GM13977 (cell line): ENCODE measurements around the gene CCDC142.
"Not testable (repeated sequence)": the region's sequence is repeated elsewhere in the genome, so short reads cannot be mapped to it uniquely, and the experiment has no call there.

Experiments used
- DNase-seq: peaks from one replicate; pipeline ENCODE4 v3.0.0; 2012; ENCODE audit warnings: low spot score
- CTCF ChIP-seq: IDR thresholded peaks from 2 replicates; pipeline ENCODE4 v1.5.1; 2012; ENCODE audit warnings: mild to moderate bottlenecking, control low read depth; ENCODE audit not compliant: insufficient read depth; ENCODE audit errors: extremely low read depth, missing control alignments
- in situ Hi-C: fragments of 300-500 bp; cut with MboI; formaldehyde crosslinking; loops from one replicate; pipeline ENCODE4 v1.12.0; 2022; ENCODE audit warnings: low sequenced_read_pairs, low pct_unique_long_range_greater_than_20kb, mixed read lengths, inconsistent platforms; ENCODE audit not compliant: unreplicated experiment

Gene CCDC142

GRCh38 chr2:74474481-74474880, 8.3 kb downstream of the CCDC142 start:
- in situ Hi-C loops, result no loop called here
- DNase-seq, result no peak
- TF ChIP-seq CTCF, result no peak

- in situ Hi-C loops, result no loop called here
- peak; percentile 14 for DNase-seq
- TF ChIP-seq CTCF, result no peak
Observed at GRCh38 chr2:74472945-74473258, 9.9 kb downstream of the CCDC142 start.

GRCh38 chr2:74472086-74472944, 10.5 kb downstream of the CCDC142 start, which contains the start of gene MRPL53:
Gene MRPL53, minus strand, starts transcription at chr2:74472680. Its CDS starts 20 bp downstream, at chr2:74472660.
- no peak for TF ChIP-seq CTCF
- DNase-seq, result peak; percentile 86
- in situ Hi-C loops, result no loop called here

GRCh38 chr2:74471332-74472065, 11.3 kb downstream of the CCDC142 start:
- DNase-seq, result peak; percentile 5
- in situ Hi-C loops, result no loop called here
- TF ChIP-seq CTCF, result no peak

GRCh38 chr2:74470742-74471141, 12.1 kb downstream of the CCDC142 start:
- in situ Hi-C loops, DNase-seq: not testable (repeated sequence)

- no peak for DNase-seq
- in situ Hi-C loops, result no loop called here
- no peak for TF ChIP-seq CTCF
Observed at GRCh38 chr2:74464406-74464805, 18.4 kb downstream of the CCDC142 start.

- in situ Hi-C loops, result no loop called here
- TF ChIP-seq CTCF, result no peak
- no peak for DNase-seq
Observed at GRCh38 chr2:74462786-74463105, 20.1 kb downstream of the CCDC142 start.
